ENCODE data around the gene SLC4A7. TPM values are rescaled to one million over a fixed set of nuclear protein-coding genes. Genes with fewer than 3 reads are reported as not detected.

Gene SLC4A7
- total RNA-seq, 2 donors from 2014 or later = 23.5 to 31.1 TPM

DNA sequence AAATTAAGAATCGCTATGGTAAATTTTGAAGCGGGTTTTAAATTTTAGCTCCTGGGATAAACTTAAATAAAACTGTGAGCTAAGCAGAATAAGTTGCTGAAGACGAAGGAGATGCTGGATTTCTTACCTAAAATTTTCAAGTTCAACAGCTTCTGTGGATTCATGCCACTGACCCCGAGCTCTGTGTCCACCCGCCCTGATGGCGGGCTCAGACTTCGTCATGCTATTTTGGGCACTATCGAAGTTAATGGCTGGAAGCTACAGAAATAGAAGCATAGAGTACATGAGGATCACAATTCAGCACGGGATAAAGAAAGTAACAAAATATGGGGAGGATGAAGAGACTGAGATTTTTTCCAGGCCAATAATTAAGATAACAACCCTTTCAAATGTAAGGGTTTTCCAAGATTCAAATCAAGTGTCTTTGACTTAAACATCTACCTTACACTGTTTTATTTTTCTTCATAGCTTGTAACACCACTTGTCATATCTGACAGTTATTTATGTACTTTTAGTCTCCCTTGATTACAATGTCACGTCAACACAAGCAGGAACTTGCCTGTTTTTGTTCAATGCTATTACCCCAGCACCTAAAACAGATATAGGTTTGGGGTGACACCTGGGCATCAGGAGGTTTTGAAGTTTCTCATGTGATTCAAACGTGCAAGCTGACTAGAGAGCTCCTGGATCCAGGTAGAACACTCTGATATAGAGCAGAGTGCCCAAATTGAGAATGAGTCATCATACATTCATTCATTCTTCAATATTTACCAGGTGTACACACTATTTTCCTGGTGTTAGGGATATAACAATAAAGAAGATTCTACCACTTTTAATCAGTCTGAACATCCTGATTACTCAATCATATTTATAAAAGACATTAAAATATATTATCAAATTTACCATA is 138.0 kb downstream of the SLC4A7 start:
- no peak overlapping the region for H3K4me3 ChIP-seq
- no peaks in the 10 kb centered on the region for H3K27me3 ChIP-seq (replicated peaks; ENCODE audit: insufficient read depth)
- intact Hi-C loops (cut with DNase I) = no loop called here
- H3K36me3 ChIP-seq = no peaks in the 10 kb centered on the region
- H3K4me1 ChIP-seq (replicated peaks) = no peaks in the 10 kb centered on the region
- no peak for DNase-seq (ENCODE audit: low spot score)
- no peak overlapping the region for H3K27ac ChIP-seq
- H3K9me3 ChIP-seq = no peaks in the 10 kb centered on the region
- TF ChIP-seq POLR2AphosphoS5 (IDR thresholded peaks at IDR 0.05) = no peak
- TF ChIP-seq, protein P1, sequence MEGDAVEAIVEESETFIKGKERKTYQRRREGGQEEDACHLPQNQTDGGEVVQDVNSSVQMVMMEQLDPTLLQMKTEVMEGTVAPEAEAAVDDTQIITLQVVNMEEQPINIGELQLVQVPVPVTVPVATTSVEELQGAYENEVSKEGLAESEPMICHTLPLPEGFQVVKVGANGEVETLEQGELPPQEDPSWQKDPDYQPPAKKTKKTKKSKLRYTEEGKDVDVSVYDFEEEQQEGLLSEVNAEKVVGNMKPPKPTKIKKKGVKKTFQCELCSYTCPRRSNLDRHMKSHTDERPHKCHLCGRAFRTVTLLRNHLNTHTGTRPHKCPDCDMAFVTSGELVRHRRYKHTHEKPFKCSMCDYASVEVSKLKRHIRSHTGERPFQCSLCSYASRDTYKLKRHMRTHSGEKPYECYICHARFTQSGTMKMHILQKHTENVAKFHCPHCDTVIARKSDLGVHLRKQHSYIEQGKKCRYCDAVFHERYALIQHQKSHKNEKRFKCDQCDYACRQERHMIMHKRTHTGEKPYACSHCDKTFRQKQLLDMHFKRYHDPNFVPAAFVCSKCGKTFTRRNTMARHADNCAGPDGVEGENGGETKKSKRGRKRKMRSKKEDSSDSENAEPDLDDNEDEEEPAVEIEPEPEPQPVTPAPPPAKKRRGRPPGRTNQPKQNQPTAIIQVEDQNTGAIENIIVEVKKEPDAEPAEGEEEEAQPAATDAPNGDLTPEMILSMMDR (IDR thresholded peaks at IDR 0.05) = no peak
- no peak for TF ChIP-seq POLR2A (IDR thresholded peaks at IDR 0.05)
- WGBS = 82% methylated on average over 11 of the region's 11 CpGs

DNA sequence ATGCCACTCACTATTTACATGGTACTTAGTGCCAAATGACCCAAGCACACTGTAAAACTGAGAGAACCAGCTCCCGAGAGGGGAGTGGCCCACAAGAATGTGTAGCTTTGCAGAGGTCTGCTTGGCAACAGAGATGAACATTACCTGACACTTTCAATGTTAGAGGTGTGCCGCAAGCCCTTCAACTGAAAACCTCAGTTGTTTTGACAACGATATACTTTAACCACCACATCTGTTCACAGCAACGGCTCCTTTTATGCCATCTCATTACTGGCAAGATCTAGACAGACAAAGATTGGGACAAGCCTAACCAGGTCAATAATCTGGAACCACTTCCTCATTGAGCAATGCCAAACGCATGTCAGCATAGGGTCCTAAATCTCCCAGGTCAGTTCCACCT is 138.7 kb downstream of the SLC4A7 start:
- WGBS = 50% methylated on average over 5 of the region's 5 CpGs
- Histone ChIP-seq H3K27ac (no peak overlapping the region), H3K4me3 (no peak overlapping the region), H3K9me3 (no peaks in the 10 kb centered on the region), H3K36me3 (no peaks in the 10 kb centered on the region), H3K4me1 (replicated peaks) (no peaks in the 10 kb centered on the region), H3K27me3 (replicated peaks; ENCODE audit: insufficient read depth) (no peaks in the 10 kb centered on the region)
- TF ChIP-seq POLR2AphosphoS5 (IDR thresholded peaks at IDR 0.05) (no peak), POLR2A (IDR thresholded peaks at IDR 0.05) (no peak)
- TF ChIP-seq, protein P1 (IDR thresholded peaks at IDR 0.05) = no peak
- intact Hi-C loops (cut with DNase I) = no loop called here
- peak; percentile 18 for DNase-seq (ENCODE audit: low spot score)

DNA sequence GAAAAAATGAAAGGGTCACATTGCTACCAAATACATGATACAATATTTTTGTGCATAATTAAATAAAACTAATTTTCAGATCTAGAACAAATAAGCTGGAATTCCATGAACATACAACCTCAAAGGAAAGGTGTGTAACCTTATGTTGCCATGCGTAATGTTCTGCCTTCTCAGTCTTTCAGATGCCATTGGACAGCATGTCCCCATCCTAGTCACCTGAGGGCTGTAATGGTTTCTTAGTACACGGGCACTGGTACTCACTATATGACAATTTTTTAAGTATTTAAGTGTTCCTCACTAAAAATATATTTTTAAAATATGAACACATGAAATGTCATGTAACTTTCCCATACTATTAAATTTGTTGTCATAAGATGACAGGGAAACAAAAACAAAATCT is 139.1 kb downstream of the SLC4A7 start:
- WGBS = 90% methylated on average over 2 of the region's 2 CpGs
- Histone ChIP-seq H3K36me3 (no peaks in the 10 kb centered on the region), H3K4me1 (replicated peaks) (no peaks in the 10 kb centered on the region), H3K27ac (no peak overlapping the region), H3K4me3 (no peak overlapping the region), H3K9me3 (no peaks in the 10 kb centered on the region), H3K27me3 (replicated peaks; ENCODE audit: insufficient read depth) (no peaks in the 10 kb centered on the region)
- intact Hi-C loops (cut with DNase I) = no loop called here
- DNase-seq (ENCODE audit: low spot score) = no peak
- TF ChIP-seq, protein P1 (IDR thresholded peaks at IDR 0.05) = no peak
- TF ChIP-seq POLR2AphosphoS5 (IDR thresholded peaks at IDR 0.05) (no peak), POLR2A (IDR thresholded peaks at IDR 0.05) (no peak)

DNA sequence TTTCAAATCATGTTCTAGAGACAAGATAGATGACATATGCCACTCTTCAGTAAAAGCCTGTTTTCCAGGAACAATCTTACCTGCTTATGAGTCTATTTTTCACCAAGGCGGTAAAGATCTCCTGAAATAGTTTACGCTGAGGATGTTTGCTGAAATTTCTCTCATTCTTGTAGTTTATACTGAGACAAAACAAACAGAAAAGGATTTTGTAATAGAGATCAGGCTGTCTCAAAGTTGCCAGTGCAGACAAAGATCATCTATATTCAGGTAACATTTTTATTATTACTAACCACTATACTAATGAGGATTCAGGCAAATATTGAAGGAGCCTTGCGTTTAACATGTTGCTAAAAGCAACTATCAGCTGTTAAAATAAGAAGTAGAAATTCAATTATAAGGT is 140.0 kb downstream of the SLC4A7 start:
- Histone ChIP-seq H3K4me1 (replicated peaks) (no peaks in the 10 kb centered on the region), H3K9me3 (no peaks in the 10 kb centered on the region), H3K4me3 (no peak overlapping the region), H3K27ac (no peak overlapping the region), H3K27me3 (replicated peaks; ENCODE audit: insufficient read depth) (no peaks in the 10 kb centered on the region), H3K36me3 (no peaks in the 10 kb centered on the region)
- 87% methylated on average over 3 of the region's 3 CpGs for WGBS
- intact Hi-C loops (cut with DNase I) = no loop called here
- DNase-seq (ENCODE audit: low spot score) = no peak
- no peak for TF ChIP-seq POLR2AphosphoS5 (IDR thresholded peaks at IDR 0.05)
- no peak for TF ChIP-seq POLR2A (IDR thresholded peaks at IDR 0.05)
- TF ChIP-seq, protein P1 (IDR thresholded peaks at IDR 0.05) = no peak

DNA sequence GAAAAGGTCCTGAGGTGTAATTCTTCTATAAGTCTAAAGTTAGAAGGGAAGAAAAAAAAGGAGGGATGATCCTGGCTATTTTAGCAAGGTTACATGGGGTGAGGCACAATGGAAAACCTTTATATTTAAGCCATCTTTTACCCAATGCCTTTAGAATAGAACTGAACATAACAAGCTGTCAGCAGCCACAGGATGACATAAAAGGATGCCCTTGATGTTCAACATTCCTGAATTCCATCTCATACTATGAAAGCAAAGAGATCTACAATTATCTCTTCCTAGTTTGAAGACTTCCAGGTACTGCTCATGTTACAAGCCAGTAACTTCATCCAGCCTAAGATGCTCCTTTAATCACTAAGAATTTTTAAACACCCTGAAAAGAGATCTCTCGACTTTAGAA is 141.9 kb downstream of the SLC4A7 start:
- intact Hi-C loops (cut with DNase I) = no loop called here
- Histone ChIP-seq H3K4me3 (no peak overlapping the region), H3K9me3 (no peaks in the 10 kb centered on the region), H3K36me3 (no peaks in the 10 kb centered on the region), H3K27ac (no peak overlapping the region), H3K4me1 (replicated peaks) (no peaks in the 10 kb centered on the region), H3K27me3 (replicated peaks; ENCODE audit: insufficient read depth) (no peaks in the 10 kb centered on the region)
- DNase-seq (ENCODE audit: low spot score) = no peak
- TF ChIP-seq POLR2AphosphoS5 (IDR thresholded peaks at IDR 0.05) (no peak), POLR2A (IDR thresholded peaks at IDR 0.05) (no peak)
- TF ChIP-seq, protein P1 (IDR thresholded peaks at IDR 0.05) = no peak
- 77% methylated on average over 1 of the region's 1 CpG for WGBS
